ENCODE results near the gene SEMA3D. TPM values are rescaled to one million over a fixed set of nuclear protein-coding genes. Genes with fewer than 3 reads are reported as not detected.

The SEMA3D gene
- total and polyA plus RNA-seq, 2 donors (not counting 3 experiments of a cell fraction or from before 2014, with no cell fraction given), result 9.9 to 10.3 TPM

DNA sequence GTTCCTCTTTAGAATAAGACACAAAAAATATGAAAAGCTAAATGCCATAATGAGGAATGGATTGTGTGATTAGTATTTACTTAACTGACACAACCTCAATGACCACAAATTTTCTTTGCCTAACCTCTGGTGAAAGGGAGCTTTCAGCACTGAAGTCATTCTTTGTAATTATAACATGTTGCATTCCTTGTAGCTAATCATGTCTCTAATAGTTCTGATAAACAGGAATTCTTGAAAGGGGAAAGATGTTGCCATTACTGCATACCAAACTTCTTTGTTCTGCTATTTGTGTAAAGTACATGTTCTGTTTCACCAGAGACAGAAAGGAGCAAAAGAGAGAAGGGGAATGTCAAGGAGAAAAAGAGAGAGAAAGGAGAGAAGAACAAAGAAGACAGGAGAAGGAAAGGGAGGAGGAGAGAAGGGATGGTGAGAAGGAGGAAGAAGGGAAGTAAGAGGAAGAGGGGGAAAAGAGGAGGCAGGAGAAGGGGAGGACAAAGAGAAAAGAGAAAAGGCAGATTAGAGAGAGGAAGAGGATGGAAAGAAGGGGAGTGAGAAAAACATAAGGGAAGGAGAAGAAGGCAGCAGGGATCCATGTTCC lies 120.9 kb downstream of the SEMA3D start:
- TF ChIP-seq POLR2AphosphoS5 (IDR thresholded peaks at IDR 0.05; ENCODE audit: insufficient read depth, low read depth, low read length) (no peak), JUN (IDR thresholded peaks at IDR 0.05; ENCODE audit: borderline replicate concordance, insufficient read depth, insufficient read length, low read depth) (no peak), EZH2 (IDR thresholded peaks at IDR 0.05; ENCODE audit: borderline replicate concordance, low read depth, low read length, severe bottlenecking) (no peak), POLR2A (IDR thresholded peaks at IDR 0.05; ENCODE audit: low read depth, low read length) (no peak), FOS (IDR thresholded peaks at IDR 0.05; ENCODE audit: borderline replicate concordance, insufficient read depth, low read length) (no peak), MYC (IDR thresholded peaks at IDR 0.05; ENCODE audit: low read depth, low read length) (no peak), GATA2 (IDR thresholded peaks at IDR 0.05; ENCODE audit: insufficient read depth, insufficient read length, low read depth, low read length) (no peak)
- TF ChIP-seq, protein P1, sequence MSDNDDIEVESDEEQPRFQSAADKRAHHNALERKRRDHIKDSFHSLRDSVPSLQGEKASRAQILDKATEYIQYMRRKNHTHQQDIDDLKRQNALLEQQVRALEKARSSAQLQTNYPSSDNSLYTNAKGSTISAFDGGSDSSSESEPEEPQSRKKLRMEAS (IDR thresholded peaks at IDR 0.05; ENCODE audit: insufficient read depth, insufficient read length), result no peak
- TF ChIP-seq, protein P2, sequence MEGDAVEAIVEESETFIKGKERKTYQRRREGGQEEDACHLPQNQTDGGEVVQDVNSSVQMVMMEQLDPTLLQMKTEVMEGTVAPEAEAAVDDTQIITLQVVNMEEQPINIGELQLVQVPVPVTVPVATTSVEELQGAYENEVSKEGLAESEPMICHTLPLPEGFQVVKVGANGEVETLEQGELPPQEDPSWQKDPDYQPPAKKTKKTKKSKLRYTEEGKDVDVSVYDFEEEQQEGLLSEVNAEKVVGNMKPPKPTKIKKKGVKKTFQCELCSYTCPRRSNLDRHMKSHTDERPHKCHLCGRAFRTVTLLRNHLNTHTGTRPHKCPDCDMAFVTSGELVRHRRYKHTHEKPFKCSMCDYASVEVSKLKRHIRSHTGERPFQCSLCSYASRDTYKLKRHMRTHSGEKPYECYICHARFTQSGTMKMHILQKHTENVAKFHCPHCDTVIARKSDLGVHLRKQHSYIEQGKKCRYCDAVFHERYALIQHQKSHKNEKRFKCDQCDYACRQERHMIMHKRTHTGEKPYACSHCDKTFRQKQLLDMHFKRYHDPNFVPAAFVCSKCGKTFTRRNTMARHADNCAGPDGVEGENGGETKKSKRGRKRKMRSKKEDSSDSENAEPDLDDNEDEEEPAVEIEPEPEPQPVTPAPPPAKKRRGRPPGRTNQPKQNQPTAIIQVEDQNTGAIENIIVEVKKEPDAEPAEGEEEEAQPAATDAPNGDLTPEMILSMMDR (IDR thresholded peaks at IDR 0.05; ENCODE audit: extremely low read depth in 1 of 2, insufficient read depth in 1 of 2, low read depth in 1 of 2, low read length in 2 of 2), result no peak
- intact Hi-C loops (cut with micrococcal nuclease), result no loop called here

More for the DNA sequence above, 120.9 kb downstream of the SEMA3D start:
- FAIRE-seq, result no peak
- dilution Hi-C loops (cut with MboI; ENCODE audit: extremely low pct_ligation_motif_present, low sequenced_read_pairs), result no loop called here
- Histone ChIP-seq H3K4me2 (ENCODE audit: insufficient read depth, low read length) (no peak overlapping the region), H3K9me3 (replicated peaks; ENCODE audit: control insufficient read depth, insufficient read depth, low read length) (no peaks in the 10 kb centered on the region), H3K27ac (ENCODE audit: insufficient read depth, low read depth, low read length) (no peak overlapping the region), H3K4me1 (ENCODE audit: control insufficient read depth, extremely low read depth, insufficient read depth, low read length) (peaks cover 2% of the 10 kb centered on the region), H2AFZ (ENCODE audit: low read depth, low read length) (peak overlapping the region; percentile 11), H3K4me3 (replicated peaks in 1 of 3; ENCODE audit: insufficient read depth in 1 of 3, low read depth in 1 of 3, low read length in 3 of 3) (no peak overlapping the region), H3K79me2 (ENCODE audit: control insufficient read depth, insufficient read depth, low read length) (no peaks in the 10 kb centered on the region), H4K20me1 (replicated peaks; ENCODE audit: control insufficient read depth, extremely low read depth, insufficient read depth, low read length) (no peaks in the 10 kb centered on the region), H3K9ac (replicated peaks; ENCODE audit: extremely low read depth, insufficient read depth, low read length) (no peak overlapping the region), H3K9me1 (replicated peaks; ENCODE audit: control insufficient read depth, extremely low read depth, insufficient read depth, low read length) (no peaks in the 10 kb centered on the region), H3K36me3 (ENCODE audit: control insufficient read depth in 2 of 2, extremely low read depth in 1 of 2, insufficient read depth in 2 of 2, low read length in 2 of 2) (no peaks in the 10 kb centered on the region), H3K27me3 (ENCODE audit: control insufficient read depth in 2 of 2, insufficient read depth in 2 of 2, low read length in 2 of 2) (no peaks in the 10 kb centered on the region)
- no peak for DNase-seq (ENCODE audit: low read depth, low spot score)
- CTCF ChIA-PET, result interaction anchor here (1.1 to 1.2 kb wide), 2 partner anchors 11 to 35 kb away, joined by 3 to 5 read pairs; no protein-coding TSS in a partner anchor
- BruUV-seq (replicated peaks), result no TSS peak
- POLR2A ChIA-PET, result no interaction called here

All from endothelial cell of umbilical vein (primary cell).